ENCODE data around the gene FAM204A.

Gene FAM204A

DNA sequence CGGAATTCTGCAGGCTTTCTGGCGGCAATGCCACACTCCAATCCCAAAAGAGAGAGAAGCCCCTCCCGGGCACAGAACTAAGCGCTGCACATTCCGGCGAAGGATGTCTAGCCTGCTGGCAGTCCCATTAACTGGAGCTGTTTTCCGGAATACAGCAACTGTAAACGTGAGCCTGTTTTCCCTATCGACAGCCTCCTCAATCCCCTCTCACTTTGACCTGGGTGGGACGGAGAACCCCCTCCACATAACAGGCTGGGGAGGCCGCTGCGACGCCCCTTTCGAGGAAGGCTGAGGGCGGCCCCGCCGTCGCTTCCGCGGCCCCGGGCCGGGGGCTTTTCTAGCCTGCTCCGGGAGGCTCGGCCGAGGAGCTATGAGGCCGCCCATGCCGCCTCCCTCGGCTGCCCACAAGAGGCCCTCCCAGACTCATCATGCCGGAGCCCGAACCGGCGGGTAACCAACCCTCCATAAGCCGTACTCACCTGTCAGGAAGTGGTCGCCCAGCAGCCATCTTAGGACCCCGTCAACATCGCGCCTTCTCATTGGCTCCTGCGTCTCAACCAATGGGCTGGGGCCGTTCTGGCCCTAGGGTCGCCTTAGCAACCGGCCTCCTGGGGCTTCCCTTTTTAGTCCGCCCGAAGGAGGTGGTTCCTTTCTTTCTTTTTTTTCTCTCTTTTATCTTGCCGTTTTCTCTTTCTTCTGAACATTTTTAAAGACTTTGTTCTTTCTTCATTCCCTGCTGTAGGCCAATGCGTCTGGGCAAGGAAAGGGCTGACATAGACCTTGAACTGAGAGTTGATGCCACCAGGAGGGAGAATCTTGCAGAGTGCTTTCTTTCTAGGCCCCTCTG lies at the start of gene FAM204A:
FAM204A (minus strand) TSS at position 534 of the 847 bp plus-strand sequence. CDS start 5,909 bp downstream, outside the sequence.
- DNase-seq (ENCODE audit: low spot score), result peak; percentile 97

DNA sequence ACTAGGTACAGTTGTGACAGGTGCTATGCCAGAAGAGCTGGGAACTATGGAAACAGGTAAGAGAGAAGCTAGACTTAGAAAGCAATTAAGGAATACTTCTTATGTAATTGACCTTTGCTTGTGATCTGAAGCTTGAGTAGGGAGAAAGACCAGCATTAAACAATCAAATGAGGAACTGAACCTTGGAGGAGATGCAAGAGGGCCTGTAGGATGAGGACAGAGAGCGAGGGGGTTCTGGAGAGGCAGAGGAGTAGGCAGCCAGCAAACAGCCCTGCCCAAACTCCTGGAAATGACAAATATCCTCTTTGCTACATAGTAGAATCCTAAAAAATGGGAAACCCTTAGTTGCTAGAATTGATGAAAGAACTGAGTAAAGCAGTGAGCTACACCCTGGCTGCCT lies 41.6 kb upstream of the FAM204A start:
- no peak for DNase-seq (ENCODE audit: low spot score)

DNA sequence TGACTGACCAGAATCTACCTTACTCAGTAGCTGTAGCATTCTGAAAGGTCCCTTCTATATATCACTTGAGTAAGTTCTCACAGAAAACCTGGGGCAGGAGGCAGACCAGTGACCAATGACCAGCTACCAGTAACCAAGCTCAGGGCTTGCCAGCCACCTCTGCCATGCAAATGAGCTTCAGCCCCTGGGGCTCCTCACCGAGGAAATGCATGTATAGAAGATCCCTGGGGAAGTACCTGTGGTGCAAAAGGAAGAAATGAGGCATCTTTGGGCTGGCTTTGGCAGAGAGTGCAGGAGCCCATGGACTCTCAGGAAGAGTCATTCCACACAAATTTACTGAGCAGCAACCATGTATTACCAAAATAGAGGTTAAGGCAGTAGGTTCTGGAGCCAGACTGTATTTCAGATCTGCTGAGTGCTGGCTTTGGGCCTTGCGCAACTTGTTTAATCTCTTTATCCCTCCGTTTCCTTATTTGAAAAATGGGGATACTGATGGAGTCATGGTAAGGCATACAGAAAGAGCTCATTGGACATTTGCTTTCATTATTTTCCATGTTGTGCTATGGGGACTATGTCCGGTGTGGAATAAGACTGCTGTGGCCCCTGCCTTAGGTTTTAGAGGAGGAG lies 41.1 kb upstream of the FAM204A start:
- DNase-seq (ENCODE audit: low spot score), result no peak

DNA sequence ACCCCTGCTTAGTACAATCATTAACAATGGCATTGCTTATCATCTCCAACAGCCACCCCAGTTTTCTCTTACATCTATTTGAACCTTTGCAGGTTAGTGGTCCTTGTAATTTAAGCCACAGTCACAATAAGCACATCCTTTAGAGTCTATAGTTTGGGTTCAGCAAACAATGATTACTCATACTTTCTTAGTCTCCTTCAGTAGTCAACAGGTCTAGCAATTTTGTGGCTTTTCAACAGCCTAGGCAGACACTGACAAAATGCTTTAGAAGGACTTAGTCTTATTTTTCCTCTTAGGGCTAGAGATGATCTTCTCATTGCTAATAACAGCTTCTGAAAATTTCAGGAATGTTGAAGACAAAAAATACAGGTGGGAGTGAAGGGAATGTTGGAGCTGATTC lies 32.3 kb upstream of the FAM204A start:
- no peak for DNase-seq (ENCODE audit: low spot score)

DNA sequence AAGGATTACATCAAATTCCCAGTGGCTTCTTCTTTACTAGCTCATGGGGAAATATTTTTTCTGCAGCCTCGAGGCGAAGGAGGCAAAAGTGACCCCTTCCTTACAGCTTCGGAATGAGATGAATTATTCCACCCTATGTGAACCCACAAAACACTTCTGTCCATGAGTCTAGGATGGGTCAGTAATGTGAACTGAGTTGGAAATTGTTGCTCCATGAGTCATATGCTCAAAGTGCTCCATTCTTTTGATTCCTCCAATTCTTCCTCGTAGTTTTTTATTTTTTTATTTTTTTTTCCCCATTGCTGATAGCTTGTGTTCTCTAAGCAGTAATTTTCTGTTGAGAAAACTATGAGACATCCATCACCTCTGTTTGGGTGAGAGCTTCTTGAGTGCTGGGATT lies 31.7 kb upstream of the FAM204A start:
- no peak for DNase-seq (ENCODE audit: low spot score)

DNA sequence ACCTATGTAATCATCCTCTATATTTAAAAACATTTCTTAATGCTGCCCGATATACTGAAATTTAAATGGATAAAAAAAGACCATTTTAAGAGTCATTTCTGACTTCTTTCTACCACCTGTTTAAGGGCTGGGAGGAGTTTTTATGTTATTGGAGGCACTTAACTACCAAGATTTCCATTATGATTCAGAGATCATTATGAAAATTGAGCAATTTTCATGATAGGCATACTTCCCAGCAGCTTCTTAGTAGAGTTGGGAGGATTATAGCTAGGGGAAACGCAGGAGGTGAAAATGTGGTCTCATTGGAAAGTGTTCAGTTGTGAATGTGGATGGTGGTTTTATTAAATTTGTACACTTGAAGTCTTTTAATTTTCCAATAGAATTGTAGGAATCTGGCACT lies 28.4 kb upstream of the FAM204A start:
- DNase-seq (ENCODE audit: low spot score), result no peak

DNA sequence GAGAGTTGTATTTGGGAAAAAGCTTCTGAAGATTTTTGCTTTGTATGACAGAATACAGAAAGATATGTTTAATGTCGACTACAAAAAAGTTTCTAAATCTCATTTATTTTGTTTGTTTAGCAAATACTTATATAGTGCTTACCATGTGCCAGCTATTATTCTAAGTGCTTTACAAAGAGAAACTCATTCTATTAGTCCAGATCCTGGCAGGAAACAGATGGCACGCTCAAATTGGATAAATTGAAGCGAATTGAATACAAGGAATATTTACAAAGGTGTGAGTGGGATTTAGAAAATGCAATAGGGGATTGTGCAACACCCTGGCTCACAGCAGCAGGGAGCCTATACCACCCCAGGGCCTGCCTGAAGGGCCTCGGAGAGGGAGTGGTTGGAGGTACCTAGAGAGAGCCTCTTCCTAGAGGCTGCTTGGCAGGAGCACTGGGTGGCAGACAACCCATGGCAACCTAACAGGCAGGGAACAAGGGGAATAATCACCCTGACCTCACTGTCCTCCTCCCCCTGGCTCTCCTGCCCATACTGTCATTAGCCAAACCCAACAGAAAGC lies 27.6 kb upstream of the FAM204A start:
- DNase-seq (ENCODE audit: low spot score), result no peak

DNA sequence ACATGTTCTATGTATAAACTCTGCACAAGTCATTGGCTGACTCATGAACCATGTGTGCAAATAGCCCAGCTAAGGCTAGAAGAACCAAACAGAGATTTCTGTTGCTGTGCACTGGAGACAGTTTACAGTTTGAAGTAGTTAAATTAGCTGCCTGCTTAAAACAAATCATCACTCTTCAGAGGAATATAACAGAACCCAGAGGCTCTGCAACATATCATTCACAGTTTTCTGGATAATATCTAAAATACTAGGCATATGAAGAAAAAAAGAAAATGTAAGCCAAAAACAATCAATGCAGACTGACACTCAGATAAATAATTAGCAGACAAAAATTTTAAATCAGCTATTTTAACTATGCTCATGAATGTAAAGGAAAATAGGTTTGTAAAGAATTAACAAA lies 23.6 kb upstream of the FAM204A start:
- no peak for DNase-seq (ENCODE audit: low spot score)

DNA sequence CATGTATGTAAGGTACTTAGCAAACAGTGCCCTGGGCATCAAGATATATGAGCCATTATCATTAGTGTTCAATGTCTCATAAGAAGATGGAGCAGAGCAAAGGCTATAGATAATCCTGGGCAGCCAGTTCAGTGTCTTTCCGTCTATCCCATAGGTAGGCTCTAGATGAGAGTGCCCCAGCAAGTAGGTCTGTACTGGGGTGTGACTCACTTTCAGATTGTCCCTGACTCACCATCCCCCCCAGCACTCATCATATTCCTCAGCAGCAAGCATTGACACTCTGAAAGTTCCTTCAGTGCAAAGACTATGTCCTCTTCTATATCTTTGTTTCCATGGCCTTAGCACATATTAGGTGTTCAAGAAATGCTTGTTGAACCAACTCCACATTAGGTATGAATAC lies 20.0 kb upstream of the FAM204A start:
- no peak for DNase-seq (ENCODE audit: low spot score)

DNA sequence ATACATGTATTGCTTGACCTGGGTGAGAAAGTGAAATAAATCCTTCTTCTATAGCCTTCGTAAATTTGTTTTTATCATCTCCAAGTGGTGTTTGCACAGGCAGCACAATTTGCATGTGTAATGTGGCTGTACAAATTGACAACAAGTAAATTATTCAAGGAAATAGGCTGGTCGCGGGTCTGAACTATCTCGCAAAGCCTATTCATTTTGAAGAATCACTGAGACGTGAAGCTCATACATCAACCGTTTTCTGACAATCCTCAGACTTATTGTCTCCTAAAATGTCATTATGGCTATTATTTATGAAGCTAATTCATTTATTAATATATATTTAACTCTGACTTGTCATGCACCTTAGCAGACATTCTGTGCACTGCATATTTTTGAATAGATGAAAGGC lies 16.2 kb upstream of the FAM204A start:
- no peak for DNase-seq (ENCODE audit: low spot score)

DNA sequence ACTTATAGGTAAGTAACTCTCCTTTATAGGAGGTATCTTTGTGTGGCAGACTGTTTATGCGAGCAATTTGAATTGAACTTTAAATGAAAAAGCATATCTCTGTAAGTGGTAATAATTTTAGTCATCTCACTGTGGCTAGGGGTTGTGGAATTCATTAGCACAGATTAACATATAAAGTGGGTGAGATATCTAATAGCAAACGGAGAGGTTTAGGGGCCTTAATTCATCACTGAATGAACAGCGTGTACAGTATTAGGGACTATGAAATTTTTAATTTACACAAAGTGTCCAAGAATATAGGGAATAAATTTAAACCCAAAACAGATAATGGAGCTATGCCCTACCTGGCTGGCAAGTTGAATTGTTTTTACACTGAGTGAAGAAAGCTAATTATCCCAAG lies 15.7 kb upstream of the FAM204A start:
- no peak for DNase-seq (ENCODE audit: low spot score)

DNA sequence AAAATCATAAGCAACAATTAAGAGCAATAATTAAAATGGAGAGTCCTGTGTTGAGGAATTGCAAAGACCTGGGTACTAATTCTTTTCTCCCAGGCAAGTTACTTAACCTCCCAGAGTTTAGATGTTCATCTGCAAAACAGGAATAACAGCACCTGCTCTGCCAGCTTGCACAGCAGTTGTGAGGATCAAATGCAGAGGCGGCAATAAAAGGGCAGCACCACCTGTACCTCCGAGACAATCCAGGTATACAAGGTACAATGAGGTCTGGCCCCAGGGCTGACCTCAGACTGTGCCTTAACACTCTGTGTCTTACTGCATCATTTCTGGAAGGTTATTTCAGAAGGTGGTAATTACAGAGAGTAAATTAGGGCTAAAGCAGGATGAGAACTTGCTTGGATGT lies 14.5 kb upstream of the FAM204A start:
- no peak for DNase-seq (ENCODE audit: low spot score)

DNA sequence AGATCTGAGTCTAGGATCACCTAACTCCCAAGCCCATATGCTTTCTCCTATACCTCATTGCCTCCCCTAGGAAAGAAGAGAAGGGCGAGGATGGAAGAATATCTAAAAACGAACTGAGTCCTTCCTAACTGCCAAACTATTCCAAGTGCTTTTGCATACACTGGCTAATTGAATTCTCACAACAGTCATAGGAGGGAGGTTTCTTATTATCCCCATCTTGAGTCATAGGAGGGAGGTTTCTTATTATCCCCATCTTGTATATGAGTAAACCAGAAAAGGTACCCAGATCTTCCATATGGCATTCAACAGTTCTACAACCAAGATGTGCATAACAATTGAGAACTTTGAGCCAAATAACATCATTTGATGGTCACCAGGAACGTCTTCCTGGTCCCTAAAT lies 13.1 kb upstream of the FAM204A start:
- no peak for DNase-seq (ENCODE audit: low spot score)

DNA sequence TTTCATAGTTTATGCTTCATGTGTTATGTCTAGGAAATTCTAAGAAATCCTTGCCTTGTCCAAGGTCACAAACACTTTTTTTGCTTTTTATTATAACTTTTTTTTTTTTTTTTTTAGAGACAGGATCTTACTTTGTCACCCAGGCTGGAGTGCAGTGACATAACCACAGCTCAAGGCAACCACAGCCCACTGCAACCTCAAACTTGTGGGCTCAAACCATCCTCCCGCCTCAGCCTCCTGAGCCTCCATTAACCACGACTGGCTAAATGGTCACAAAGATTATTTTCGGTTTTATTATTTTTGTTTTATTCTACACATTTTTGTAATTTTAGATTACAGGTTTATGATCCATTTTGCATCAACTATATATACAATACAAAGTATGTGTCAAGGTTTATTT lies 7.1 kb upstream of the FAM204A start:
- DNase-seq (ENCODE audit: low spot score), result no peak

DNA sequence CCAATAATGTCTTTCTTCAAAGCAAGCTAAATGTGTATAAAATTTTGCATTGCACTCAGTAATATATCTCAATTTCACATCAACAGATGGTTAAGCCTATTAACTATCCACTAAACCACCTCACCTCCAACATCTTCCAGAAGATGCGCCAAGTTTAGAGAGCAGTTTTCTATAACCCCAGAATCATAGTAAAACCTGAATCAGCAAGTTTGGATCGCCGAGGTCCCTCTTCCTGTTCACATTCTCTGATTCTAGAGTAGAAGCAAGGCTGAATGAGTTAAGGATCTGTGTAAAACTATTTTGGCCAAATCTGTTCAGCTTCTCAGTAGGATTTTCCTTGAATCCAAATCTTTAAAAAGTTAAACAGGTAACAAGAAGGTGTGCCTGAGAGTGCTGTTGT lies 1.4 kb upstream of the FAM204A start:
- no peak for DNase-seq (ENCODE audit: low spot score)

DNA sequence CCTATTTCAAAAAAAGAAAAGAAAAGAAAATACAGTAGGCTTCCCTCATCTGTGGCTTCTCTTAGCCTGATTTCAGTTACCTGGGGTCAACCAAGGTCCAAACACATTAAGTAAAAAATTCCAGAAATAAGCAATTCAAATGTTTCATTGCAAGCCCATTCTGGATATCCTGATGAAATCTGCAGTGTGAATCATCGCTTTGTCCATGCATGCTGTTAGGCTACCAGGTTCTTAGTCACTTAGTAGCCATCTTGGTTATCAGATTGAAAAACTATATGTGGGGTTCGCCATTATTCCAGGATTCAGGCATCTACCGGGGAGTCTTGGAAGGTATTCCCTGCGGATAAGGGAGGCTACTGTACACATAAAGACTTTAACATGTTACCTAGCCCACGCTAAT lies 991 bp upstream of the FAM204A start:
- DNase-seq (ENCODE audit: low spot score), result no peak

DNA sequence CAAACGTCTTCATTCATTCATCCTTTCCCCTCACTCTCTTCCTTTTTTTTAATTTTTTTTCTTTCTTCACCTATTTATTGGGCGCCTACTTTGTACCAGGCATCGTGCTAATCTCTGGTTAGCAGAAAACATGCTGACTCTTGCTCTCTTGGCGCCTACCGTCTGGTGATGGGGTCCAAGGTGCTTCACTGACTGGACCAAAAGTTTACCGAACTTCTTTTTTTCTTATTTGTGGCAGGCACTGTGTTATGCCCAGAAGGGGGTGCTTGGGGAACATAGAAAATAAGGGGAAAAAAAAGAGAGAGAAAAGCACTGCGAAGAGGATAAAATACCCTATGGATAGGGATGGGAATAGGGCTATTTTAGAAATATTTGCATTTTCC lies 505 bp upstream of the FAM204A start:
- DNase-seq (ENCODE audit: low spot score), result no peak

DNA sequence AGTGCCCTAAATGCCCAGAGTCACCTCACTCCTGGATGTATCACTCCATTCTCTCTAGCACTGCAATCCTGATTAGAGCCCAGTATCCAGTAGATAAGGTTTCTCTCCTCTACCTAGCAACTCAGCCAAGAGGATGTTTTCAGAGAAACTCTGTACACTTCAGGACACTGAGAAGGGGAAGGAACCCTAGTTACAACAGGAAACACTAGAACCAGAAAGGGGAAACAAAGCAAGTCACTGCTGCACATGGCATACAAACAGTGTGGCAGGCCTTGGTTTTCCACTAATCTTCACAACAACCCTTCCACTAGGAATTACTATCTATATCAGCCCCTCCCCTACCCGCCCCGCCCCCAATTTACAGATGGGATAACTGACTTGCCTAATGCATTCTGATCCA lies 1.6 kb downstream of the FAM204A start:
- no peak for DNase-seq (ENCODE audit: low spot score)

DNA sequence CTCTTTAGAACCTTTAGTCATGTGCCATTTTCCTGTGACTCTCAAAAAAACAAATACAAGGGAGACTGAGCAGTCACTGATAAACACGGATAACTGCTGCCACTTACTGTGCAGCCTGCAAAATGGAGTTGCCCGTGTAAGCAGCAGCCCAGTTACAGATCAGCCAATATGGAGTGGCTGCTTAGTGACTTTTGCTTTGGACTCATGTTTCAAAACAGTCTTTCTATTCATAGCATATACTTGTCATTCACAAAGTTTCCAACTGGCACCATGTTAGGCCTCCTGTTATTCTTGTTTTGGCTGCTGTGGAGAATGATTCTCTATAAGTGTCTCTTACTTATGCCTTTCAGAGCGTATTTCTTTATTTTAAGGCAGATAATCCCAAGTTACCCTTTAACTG lies 3.0 kb downstream of the FAM204A start:
- DNase-seq (ENCODE audit: low spot score), result no peak

DNA sequence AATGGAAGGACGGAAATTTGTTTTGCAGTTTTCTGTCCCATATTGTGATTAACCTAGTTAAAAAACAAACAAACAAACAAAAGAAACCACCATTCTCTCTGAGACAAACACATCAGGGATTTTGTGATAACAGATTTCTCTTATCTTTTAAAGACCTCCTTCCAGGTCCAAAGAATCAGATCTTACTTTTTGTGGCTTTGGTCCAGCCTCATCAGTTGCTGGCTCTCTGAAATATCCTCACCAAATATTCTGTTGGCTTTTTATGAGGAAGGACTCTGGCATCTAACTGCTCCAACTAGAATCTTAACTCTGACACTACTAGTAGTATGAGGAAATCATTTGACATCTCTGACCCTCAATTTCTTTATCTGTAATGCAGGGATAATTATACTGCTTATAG lies 4.8 kb downstream of the FAM204A start:
- DNase-seq (ENCODE audit: low spot score), result no peak

DNA sequence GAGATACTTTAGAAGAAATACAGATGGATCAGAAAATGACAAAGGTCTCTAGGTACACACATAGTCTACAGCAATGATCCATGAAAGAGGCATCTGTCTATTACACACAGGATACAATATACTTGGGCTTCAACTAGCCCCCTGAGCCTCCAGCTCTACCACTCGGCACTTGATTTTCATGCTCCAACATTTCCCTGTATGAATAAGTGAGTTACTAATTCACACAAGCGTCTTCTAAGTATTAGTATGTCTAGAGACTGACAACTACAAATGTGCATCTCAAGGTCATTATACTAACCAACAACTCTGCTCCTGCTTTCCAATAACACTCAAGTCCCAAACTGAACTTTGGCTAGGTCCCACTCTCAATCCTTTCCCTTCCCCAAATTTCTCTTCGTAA lies 8.3 kb downstream of the FAM204A start:
- no peak for DNase-seq (ENCODE audit: low spot score)

DNA sequence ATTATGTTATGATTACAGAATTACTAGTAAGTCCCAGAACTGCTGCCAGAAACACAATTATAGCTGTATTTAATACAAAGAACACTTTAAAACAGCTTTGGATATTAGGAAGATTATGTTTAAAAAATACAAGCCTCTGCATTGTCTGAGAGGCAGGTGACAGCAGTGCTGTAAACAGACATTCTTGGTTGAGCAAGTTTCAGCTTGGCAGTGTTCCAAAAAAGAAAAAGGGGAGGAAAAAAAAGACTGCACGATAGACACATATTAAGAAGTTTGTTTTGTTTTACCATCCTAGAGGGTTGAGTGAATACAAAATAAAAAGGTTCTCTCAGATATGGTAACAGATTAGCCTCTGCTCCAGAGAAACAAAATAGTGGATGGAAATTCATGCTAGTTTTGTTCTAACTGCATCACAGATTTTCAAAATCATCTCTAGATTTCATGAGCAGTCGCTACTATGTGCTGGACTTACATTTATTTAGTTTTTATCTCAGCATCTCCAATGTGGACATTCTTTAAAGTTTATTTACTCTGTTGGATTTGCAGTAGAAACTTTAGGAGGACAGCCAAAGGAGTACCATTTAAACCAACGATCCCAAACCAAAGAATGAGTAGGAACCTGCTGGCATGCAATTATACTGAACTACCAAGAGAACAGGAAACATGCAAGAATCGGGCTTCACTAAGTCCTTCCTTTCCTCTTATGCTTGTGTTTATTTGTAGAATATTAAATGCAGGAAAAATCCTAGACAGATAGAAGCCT lies 9.0 kb downstream of the FAM204A start:
- no peak for DNase-seq (ENCODE audit: low spot score)

DNA sequence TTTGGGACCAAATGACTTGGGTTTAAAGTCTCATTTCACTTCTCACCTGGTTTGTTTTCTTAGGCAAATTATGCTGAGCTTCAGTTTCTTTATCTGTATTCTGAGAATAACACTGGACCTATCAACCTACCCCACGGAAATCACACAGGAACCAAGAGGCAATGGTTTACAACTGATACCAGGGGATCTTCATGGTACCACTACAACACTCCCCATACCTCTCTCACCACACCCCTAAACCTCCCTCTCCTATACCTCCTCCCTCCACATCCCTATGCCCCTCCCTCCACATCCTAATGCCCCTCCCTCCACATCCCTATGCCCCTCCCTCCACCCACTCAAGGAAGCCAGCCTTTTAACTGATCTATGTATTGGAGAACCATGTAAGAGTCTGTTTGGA lies 9.9 kb downstream of the FAM204A start:
- no peak for DNase-seq (ENCODE audit: low spot score)
